Activated CD4-positive, alpha-beta T cell treated with anti-CD3 and anti-CD28 coated beads, Interleukin-2, amount 50 U/mL, for 4 hours (primary cell): ENCODE data around the gene SLC39A6.
"Not testable (repeated sequence)": the region's sequence is repeated elsewhere in the genome, so short reads cannot be mapped to it uniquely, and the experiment has no call there.

Experiments used
- DNase-seq, 2 experiments: peaks; one replicate each; pipeline ENCODE4 v3.0.0-alpha.2; 2020

Gene SLC39A6

GRCh38 chr18:36135264-36135663, 6.1 kb upstream of the SLC39A6 start:
- no peak for DNase-seq

GRCh38 chr18:36132756-36133155, 3.6 kb upstream of the SLC39A6 start:
- no peak for DNase-seq

- no peak for DNase-seq
Observed at GRCh38 chr18:36131692-36132483, 2.7 kb upstream of the SLC39A6 start.

- DNase-seq: no peak
Observed at GRCh38 chr18:36130883-36131653, 1.9 kb upstream of the SLC39A6 start.

GRCh38 chr18:36130039-36130831, 1.1 kb upstream of the SLC39A6 start:
- no peak for DNase-seq

GRCh38 chr18:36128907-36129299, 237 bp downstream of the SLC39A6 start:
- DNase-seq: no peak

GRCh38 chr18:36128530-36128870, 640 bp downstream of the SLC39A6 start:
- DNase-seq: no peak

GRCh38 chr18:36127836-36128529, 1.2 kb downstream of the SLC39A6 start:
- no peak for DNase-seq

GRCh38 chr18:36126668-36127067, 2.5 kb downstream of the SLC39A6 start:
- no peak for DNase-seq

GRCh38 chr18:36124841-36125240, 4.3 kb downstream of the SLC39A6 start:
- no peak for DNase-seq

GRCh38 chr18:36120297-36120696, 8.8 kb downstream of the SLC39A6 start:
- no peak for DNase-seq

- DNase-seq: not testable (repeated sequence)
Observed at GRCh38 chr18:36116771-36117170, 12.4 kb downstream of the SLC39A6 start.

- no peak for DNase-seq
Observed at GRCh38 chr18:36114738-36115137, 14.4 kb downstream of the SLC39A6 start.

- no peak for DNase-seq
Observed at GRCh38 chr18:36114251-36114650, 14.9 kb downstream of the SLC39A6 start.

GRCh38 chr18:36112302-36112701, 16.8 kb downstream of the SLC39A6 start:
- DNase-seq: no peak

- DNase-seq: no peak
Observed at GRCh38 chr18:36109737-36110136, 19.4 kb downstream of the SLC39A6 start.

- DNase-seq: no peak
Observed at GRCh38 chr18:36108601-36109000, 20.5 kb downstream of the SLC39A6 start.

GRCh38 chr18:36108196-36108595, 20.9 kb downstream of the SLC39A6 start:
- DNase-seq: no peak

- DNase-seq: no peak
Observed at GRCh38 chr18:36107477-36107876, 21.7 kb downstream of the SLC39A6 start.

- DNase-seq: no peak
Observed at GRCh38 chr18:36104749-36105148, 24.4 kb downstream of the SLC39A6 start.

- no peak for DNase-seq
Observed at GRCh38 chr18:36101943-36102342, 27.2 kb downstream of the SLC39A6 start.

GRCh38 chr18:36099311-36099710, 29.8 kb downstream of the SLC39A6 start:
- DNase-seq: no peak

GRCh38 chr18:36096955-36097354, 32.2 kb downstream of the SLC39A6 start:
- no peak for DNase-seq
